ENCODE results near the gene TSPO2.

TSPO2 gene

DNA sequence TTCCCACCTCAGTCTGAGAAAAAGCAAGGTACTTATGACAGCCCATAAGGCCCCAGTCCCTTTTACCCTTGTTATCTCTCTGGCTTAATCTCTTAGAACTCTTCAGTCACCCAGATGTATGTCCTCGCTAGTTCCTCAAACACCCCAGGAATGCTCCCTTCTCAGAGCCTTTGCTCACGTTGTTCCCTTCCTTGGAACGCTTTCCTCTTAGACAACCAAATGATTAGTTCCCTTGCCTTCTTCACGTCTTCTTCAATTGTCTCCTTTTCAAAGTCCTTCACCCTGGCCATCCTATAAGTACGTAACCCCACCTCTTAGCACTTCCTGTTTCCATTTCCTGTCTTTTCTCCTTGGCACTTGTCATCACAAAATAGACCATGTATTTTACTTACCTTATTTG is 9.6 kb downstream of the TSPO2 start:
- DNase-seq (ENCODE audit: low read depth in 2 of 2) = no peak

GRCh38 chr6:41053041-41053440 is 10.8 kb downstream of the TSPO2 start, which contains the start of gene APOBEC2:
Gene APOBEC2, plus strand, starts transcription at chr6:41053202. Its CDS starts 146 bp downstream, at chr6:41053348.
- no peak for DNase-seq (ENCODE audit: low read depth in 2 of 2)

- no peak for DNase-seq (ENCODE audit: low read depth in 2 of 2)
Measured at GRCh38 chr6:41054511-41054910, 12.2 kb downstream of the TSPO2 start.

- no peak for DNase-seq (ENCODE audit: low read depth in 2 of 2)
Measured at GRCh38 chr6:41055149-41055548, 12.9 kb downstream of the TSPO2 start.

DNA sequence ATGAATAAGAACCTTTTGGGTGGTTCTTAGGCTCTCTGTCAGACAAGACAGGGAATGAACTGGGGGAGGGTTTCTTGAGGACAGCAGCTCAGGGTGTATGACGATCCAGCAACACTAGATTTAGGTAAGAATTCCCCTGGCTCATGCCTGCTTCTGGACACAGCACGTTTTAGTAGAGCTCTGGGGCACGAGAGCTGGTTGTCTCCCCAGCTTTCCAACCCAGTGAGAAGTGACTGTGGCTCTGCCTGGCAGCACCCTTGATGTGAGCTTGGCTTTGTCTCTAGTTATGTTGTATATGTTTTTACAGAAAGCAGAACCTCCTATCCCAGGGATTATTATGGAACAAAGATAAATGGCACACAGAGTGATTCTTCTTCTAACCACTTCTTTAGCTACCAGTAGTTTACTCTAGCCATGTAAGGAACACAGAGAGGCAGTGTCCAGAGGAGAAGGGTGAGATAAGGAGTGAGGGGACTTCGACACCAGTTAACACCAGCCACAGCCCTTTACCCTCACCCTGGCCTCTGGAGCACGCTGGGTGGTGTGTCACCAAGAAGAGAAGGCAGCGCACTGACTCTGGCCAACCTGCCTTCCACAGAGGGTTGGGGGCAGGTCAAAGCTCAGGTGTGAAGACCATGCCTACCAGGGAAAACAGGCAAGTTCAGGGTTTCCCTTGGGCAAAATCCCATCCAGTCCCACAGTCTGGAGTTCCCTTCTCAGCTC is 14.7 kb downstream of the TSPO2 start:
- no peak for DNase-seq (ENCODE audit: low read depth in 2 of 2)

DNA sequence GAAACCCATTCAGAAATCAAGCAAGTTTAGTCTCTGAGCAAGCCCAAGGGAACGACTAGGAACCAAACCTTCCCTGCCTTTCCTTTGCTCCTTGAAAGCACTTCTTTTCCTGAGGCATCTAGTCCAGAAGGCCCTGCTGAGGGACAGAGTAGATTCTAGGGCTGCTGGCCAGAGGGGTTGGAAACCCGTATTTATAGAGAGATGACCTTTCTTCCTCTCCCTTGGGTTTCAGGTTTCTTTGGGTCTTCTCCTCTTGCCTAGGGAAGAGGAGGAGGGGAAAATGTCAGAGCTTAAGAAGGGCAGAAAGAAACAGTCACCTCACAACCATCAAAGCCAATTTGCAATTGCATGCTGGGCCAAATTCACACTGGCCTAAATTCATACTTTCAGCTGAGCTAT is 16.5 kb downstream of the TSPO2 start:
- no peak for DNase-seq (ENCODE audit: low read depth in 2 of 2)

DNA sequence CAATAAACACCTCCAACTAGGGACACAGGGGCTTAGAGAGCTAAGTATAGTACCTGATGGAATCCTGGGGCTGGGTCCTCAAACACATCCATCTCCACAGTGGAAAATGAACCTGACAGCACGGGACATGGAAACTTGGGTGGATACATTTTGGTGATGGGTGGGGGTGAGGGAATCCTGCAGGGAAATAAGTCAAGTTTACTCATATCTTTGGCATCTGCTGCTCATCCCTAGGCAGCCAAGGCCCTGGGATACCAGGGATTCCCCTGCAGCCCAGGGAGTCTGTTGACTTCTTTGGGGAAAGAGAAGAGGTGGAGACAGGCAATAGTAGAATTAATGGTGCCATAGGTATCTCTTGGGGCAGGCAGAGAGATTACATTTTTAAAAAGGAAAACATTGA is 17.3 kb downstream of the TSPO2 start:
- no peak for DNase-seq (ENCODE audit: low read depth in 2 of 2)

DNA sequence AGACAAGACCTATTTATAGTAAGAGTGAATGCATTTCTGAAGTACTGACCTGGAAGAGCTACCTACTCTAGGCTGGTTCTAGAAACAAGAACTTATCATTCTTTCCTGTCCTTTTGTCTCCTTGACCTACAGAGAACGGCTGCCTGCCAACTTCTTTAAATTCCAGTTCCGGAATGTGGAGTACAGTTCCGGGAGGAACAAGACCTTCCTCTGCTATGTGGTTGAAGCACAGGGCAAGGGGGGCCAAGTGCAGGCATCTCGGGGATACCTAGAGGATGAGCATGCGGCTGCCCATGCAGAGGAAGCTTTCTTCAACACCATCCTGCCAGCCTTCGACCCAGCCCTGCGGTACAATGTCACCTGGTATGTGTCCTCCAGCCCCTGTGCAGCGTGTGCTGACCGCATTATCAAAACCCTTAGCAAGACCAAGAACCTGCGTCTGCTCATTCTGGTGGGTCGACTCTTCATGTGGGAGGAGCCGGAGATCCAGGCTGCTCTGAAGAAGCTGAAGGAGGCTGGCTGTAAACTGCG is 19.0 kb downstream of the TSPO2 start:
- no peak for DNase-seq (ENCODE audit: low read depth in 2 of 2)

DNA sequence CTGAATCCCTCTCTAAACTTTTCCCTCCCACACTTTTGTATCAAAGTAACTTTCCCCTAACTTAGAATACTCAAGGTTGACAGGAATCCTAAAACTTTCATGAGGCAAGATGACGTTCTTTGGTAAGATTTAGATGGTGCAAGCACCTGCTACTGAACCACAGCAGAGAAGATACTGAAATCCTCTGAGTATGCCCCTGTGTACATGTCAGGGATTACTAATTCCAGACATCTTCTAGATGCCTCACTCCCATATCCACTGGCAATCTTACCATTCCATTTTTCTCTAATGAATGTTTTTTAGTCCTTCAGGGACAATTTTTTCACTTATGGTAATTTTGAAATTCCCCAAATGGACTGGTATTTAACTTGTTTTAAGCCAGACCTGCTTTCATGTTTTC is 19.8 kb downstream of the TSPO2 start:
- no peak for DNase-seq (ENCODE audit: low read depth in 2 of 2)

DNA sequence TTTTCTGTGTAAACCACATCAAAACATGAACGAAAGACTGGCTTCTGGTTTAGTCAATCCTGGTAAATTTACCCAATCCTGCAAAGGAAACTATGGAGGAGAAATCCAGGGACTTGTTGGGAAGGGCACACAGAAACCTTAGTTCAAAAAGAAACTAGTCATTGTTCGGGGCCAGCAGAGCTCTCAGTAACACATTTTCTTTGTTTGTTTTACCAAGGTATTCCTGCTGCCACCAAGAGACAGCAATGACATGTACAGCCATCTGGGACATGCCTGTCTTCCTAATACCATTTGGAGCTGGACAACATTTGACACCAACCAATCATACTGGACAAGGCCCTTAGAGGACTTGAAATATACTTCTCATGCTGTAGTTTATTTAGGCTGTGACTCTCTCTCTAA is 21.6 kb downstream of the TSPO2 start:
- no peak for DNase-seq (ENCODE audit: low read depth in 2 of 2)

DNA sequence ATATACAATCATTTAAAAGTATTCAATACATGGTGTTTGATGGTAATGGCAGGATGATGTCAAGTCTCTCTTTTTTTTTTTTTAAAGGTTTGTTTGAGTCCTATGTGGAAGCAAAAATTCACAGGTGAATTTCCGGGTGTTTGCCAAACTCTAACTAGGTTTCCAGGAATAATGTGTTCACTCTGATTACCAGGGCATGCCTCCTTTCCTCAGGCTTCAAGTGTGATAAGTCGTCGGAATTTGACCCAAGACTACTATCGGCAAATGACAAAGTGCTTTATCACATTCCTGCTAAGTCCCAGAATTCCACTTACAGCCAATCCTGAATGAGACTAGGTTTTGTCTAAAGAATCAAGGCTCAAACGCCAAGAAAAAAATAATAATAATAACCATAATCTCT is 22.6 kb downstream of the TSPO2 start:
- no peak for DNase-seq (ENCODE audit: low read depth in 2 of 2)

GRCh38 chr6:41065550-41066026 is 23.3 kb downstream of the TSPO2 start:
- DNase-seq (ENCODE audit: low read depth in 2 of 2) = no peak

GRCh38 chr6:41066867-41067304 is 24.6 kb downstream of the TSPO2 start:
- DNase-seq (ENCODE audit: low read depth in 2 of 2) = peak; percentile 38 to 49

- no peak for DNase-seq (ENCODE audit: low read depth in 2 of 2)
Measured at GRCh38 chr6:41071501-41071922, 29.2 kb downstream of the TSPO2 start.

DNA sequence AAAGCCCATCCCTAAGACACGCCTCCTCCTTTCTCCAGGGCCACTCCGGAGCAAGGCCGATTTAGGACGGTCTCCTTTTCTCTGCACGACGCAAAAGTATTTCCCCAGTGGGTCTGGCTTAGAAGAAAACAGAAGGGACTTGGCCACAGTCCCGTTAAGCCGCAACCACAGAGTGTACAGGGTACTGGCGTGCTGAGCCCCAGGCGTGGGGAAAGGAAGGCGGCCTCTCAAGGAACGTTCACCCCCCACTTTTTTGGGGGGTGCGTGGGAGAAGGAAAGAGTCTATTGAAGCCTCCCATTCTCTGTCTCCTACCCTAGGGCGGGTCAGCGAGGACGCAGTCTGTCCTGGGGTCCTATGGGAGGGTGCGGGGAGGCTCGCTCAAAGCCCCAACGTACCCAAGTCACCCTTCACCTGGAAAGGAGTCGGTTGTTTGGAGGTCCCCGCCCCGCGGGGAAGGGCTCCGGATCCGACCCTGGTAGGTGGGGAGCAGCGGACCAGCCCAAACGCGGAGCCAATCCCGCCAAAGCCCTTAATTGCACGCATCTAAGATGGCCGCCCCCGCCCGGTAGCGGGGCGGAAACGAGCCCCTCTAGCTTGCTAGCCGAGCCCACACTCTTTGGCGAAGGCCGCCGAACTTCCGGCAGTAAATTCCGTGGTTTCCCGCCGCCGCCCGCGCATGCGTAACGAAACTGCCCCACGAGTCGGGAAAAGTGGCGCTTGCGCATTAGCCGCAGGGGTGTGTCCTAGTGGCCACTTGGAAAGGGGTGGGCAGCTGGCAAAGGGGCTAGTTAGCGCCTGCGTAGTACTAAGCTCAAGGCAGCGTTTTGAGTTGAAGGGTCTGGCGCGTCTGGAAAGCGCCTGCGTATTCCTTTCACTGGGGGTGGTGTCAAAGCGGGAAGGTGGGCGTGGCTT is 29.9 kb downstream of the TSPO2 start, which contains the start of gene OARD1:
OARD1 (minus strand) TSS at position 434 of the 913 bp plus-strand sequence. CDS start 722 bp downstream, outside the sequence.
- DNase-seq (ENCODE audit: low read depth in 2 of 2) = peak; percentile 99

- DNase-seq (ENCODE audit: low read depth in 2 of 2) = no peak
Measured at GRCh38 chr6:41072836-41073202, 30.6 kb downstream of the TSPO2 start, which contains the start of gene NFYA. Gene NFYA, plus strand, starts transcription at chr6:41072974. Its CDS starts 6,116 bp downstream, at chr6:41079090.

DNA sequence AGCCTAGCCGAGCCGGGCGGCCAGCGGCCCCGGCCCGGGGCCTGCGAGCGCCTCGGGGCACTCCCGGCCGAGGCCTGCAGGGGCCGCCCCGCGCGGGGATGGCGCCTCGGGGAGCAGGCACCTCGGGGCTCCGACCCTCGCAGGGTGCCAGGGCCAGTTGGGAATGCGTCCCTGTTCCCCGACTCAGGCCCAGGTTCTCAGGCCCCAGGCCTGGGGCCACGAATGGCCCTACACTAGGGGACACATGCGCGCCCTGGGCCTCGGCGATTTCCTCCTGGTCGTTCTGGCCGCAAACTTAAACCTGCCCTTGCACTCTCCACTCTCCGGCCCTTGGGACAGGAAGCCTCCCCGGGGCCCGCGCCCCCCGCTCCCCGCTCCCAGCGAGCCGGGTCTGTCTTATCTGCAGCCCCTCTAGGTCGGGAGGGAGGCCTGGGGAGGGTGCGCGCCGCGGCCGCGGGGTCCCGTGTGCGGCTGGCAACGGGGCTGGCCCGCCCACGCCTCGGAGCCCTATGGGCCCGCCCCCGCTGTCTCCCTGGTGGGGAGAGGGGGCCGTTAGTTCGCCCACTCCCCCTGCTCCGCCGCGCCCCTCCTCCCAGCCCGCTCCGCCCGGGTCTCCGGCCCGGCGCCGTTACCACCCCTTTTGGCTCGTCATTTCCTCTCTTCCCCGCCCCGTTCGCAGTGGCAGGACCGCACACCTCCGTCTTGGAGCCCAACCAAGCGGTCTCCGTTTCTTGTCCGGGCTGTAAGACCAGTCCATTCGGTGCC is 31.1 kb downstream of the TSPO2 start:
- peak; percentile 41 to 46 for DNase-seq (ENCODE audit: low read depth in 2 of 2)

DNA sequence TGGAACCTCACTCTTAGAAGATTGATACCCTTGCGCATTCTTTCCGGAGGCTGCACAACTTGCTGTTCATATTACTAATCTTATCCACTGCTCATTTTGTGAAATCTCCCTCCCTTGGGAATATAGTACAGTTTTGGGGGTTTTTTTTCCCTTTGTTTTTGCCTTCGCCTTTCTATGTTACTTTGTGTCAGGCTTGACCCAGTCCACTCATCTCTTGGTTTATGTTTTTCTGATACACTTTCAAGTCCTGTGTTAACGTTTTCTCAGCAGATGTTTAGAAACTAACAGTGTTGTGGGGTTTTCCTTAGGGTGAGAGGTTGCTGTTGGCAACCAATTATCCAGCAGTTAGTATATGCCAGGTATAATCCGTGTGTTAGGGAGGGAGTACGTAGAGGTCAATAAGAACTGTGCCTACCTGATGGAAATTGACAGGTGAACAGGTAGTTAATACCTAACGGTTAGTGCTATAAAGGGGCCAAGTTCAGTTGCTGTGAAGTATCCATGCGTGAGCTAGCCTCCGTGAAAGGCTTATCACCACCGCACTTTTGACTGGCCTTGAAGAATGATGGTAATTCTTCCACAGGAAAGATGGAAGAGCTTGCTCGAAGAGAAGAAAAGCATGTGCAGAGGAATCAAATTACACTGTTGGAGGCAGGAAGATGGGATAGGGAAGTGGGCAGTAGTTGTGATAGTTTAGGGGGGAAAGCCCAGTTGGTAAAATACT is 31.9 kb downstream of the TSPO2 start:
- no peak for DNase-seq (ENCODE audit: low read depth in 2 of 2)

DNA sequence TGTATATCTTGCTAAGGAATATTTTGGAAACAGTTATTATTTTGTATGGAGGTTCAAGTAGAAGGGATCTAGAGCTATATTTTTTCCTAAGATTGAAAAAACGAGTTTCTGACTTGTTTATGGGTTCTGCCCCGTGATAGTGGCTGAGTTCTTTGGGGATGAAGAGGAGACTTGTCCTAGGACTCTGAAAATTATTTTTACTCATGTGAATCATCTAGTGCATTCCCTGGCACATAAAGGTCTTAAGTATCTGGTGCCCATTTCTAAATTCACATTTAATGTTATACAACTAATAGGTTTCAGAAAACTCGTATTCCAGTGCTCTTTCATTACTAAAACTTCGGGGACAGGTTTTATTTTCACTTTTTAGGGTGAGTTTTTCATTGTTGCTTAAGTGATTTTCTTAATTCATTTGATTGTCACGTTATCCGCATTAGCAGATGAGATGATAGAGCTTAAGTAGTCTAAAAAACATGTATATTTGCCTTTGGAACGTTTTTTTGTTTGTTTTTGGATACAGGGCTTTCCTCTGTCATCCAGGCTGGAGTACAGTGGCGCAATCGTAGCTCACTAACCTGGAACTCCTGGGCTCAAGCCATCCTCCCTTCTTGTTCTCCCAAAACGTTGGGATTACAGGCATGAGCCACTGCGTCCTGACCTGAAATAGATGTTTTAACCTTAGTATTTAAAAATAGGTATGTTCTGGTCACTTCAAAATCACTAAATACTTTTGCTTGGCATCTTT is 32.6 kb downstream of the TSPO2 start:
- no peak for DNase-seq (ENCODE audit: low read depth in 2 of 2)
